ENCODE results near the gene CDK8. TPM values are rescaled to one million over a fixed set of nuclear protein-coding genes. Genes with fewer than 3 reads are reported as not detected.
"Not testable (repeated sequence)": the region's sequence is repeated elsewhere in the genome, so short reads cannot be mapped to it uniquely, and the experiment has no call there.

Gene CDK8
- total RNA-seq, 1 donor = 7.7 TPM

GRCh38 chr13:26230703-26231102, 23.2 kb upstream of the CDK8 start:
- Histone ChIP-seq H3K4me1 (ENCODE audit: insufficient read depth, low read length) (no peaks in the 10 kb centered on the region), H3K27me3 (ENCODE audit: insufficient read depth, low read length) (no peaks in the 10 kb centered on the region), H3K4me3 (ENCODE audit: low read length) (no peak overlapping the region), H3K9me3 (ENCODE audit: low read depth, low read length) (no peaks in the 10 kb centered on the region)

- Histone ChIP-seq H3K4me3 (ENCODE audit: low read length) (no peak overlapping the region), H3K27me3 (ENCODE audit: insufficient read depth, low read length) (peaks cover 5% of the 10 kb centered on the region), H3K4me1 (ENCODE audit: insufficient read depth, low read length) (no peaks in the 10 kb centered on the region), H3K9me3 (ENCODE audit: low read depth, low read length) (no peaks in the 10 kb centered on the region)
Measured at GRCh38 chr13:26236296-26236695, 17.6 kb upstream of the CDK8 start.

- peaks cover 10% of the 10 kb centered on the region for H3K27me3 ChIP-seq (ENCODE audit: insufficient read depth, low read length)
- H3K9me3 ChIP-seq (ENCODE audit: low read depth, low read length) = peaks cover 5% of the 10 kb centered on the region
- no peak overlapping the region for H3K4me3 ChIP-seq (ENCODE audit: low read length)
- no peaks in the 10 kb centered on the region for H3K4me1 ChIP-seq (ENCODE audit: insufficient read depth, low read length)
Measured at GRCh38 chr13:26246154-26246553, 7.8 kb upstream of the CDK8 start.

GRCh38 chr13:26247011-26247410, 6.9 kb upstream of the CDK8 start:
- H3K9me3 ChIP-seq (ENCODE audit: low read depth, low read length) = peaks cover 5% of the 10 kb centered on the region

GRCh38 chr13:26247608-26248007, 6.3 kb upstream of the CDK8 start:
- no peak overlapping the region for H3K4me3 ChIP-seq (ENCODE audit: low read length)
- H3K4me1 ChIP-seq (ENCODE audit: insufficient read depth, low read length) = no peaks in the 10 kb centered on the region

More at GRCh38 chr13:26247011-26247410, 6.9 kb upstream of the CDK8 start:
- Histone ChIP-seq H3K27me3 (ENCODE audit: insufficient read depth, low read length) (peaks cover 10% of the 10 kb centered on the region), H3K4me3 (ENCODE audit: low read length) (no peak overlapping the region), H3K4me1 (ENCODE audit: insufficient read depth, low read length) (no peaks in the 10 kb centered on the region)

GRCh38 chr13:26249551-26249950, 4.4 kb upstream of the CDK8 start:
- H3K4me1 ChIP-seq (ENCODE audit: insufficient read depth, low read length) = peaks cover 3% of the 10 kb centered on the region
- H3K9me3 ChIP-seq (ENCODE audit: low read depth, low read length) = no peaks in the 10 kb centered on the region
- H3K27me3 ChIP-seq (ENCODE audit: insufficient read depth, low read length) = peaks cover 8% of the 10 kb centered on the region
- H3K4me3 ChIP-seq (ENCODE audit: low read length) = no peak overlapping the region

More at GRCh38 chr13:26247608-26248007, 6.3 kb upstream of the CDK8 start:
- peaks cover 10% of the 10 kb centered on the region for H3K27me3 ChIP-seq (ENCODE audit: insufficient read depth, low read length)
- peaks cover 2% of the 10 kb centered on the region for H3K9me3 ChIP-seq (ENCODE audit: low read depth, low read length)

- not testable (repeated sequence) for H3K9me3 ChIP-seq (ENCODE audit: low read depth, low read length); H3K4me3 ChIP-seq (ENCODE audit: low read length)
- H3K4me1 ChIP-seq (ENCODE audit: insufficient read depth, low read length) = peaks cover 15% of the 10 kb centered on the region
Measured at GRCh38 chr13:26252006-26252405, 1.9 kb upstream of the CDK8 start.

GRCh38 chr13:26253262-26253786, 605 bp upstream of the CDK8 start:
- H3K9me3 ChIP-seq (ENCODE audit: low read depth, low read length) = no peaks in the 10 kb centered on the region
- H3K27me3 ChIP-seq (ENCODE audit: insufficient read depth, low read length) = peaks cover 8% of the 10 kb centered on the region
- peak overlapping the region; percentile 71 for H3K4me3 ChIP-seq (ENCODE audit: low read length)
- H3K4me1 ChIP-seq (ENCODE audit: insufficient read depth, low read length) = peaks cover 15% of the 10 kb centered on the region

More at GRCh38 chr13:26252006-26252405, 1.9 kb upstream of the CDK8 start:
- not testable (repeated sequence) for H3K27me3 ChIP-seq (ENCODE audit: insufficient read depth, low read length)

GRCh38 chr13:26254583-26255111, 718 bp downstream of the CDK8 start:
- Histone ChIP-seq H3K27me3 (ENCODE audit: insufficient read depth, low read length) (peaks cover 5% of the 10 kb centered on the region), H3K9me3 (ENCODE audit: low read depth, low read length) (no peaks in the 10 kb centered on the region), H3K4me1 (ENCODE audit: insufficient read depth, low read length) (peaks cover 15% of the 10 kb centered on the region), H3K4me3 (ENCODE audit: low read length) (peak overlapping the region; percentile 71)

- H3K4me1 ChIP-seq (ENCODE audit: insufficient read depth, low read length) = peaks cover 15% of the 10 kb centered on the region
- peak overlapping the region; percentile 71 for H3K4me3 ChIP-seq (ENCODE audit: low read length)
- H3K27me3 ChIP-seq (ENCODE audit: insufficient read depth, low read length) = peaks cover 3% of the 10 kb centered on the region
- no peaks in the 10 kb centered on the region for H3K9me3 ChIP-seq (ENCODE audit: low read depth, low read length)
Measured at GRCh38 chr13:26255115-26255514, 1.2 kb downstream of the CDK8 start.

GRCh38 chr13:26255691-26256277, 1.9 kb downstream of the CDK8 start:
- Histone ChIP-seq H3K9me3 (ENCODE audit: low read depth, low read length) (no peaks in the 10 kb centered on the region), H3K4me1 (ENCODE audit: insufficient read depth, low read length) (peaks cover 15% of the 10 kb centered on the region), H3K27me3 (ENCODE audit: insufficient read depth, low read length) (no peaks in the 10 kb centered on the region), H3K4me3 (ENCODE audit: low read length) (no peak overlapping the region)

GRCh38 chr13:26257049-26257448, 3.1 kb downstream of the CDK8 start:
- no peaks in the 10 kb centered on the region for H3K9me3 ChIP-seq (ENCODE audit: low read depth, low read length)
- no peaks in the 10 kb centered on the region for H3K27me3 ChIP-seq (ENCODE audit: insufficient read depth, low read length)
- peaks cover 15% of the 10 kb centered on the region for H3K4me1 ChIP-seq (ENCODE audit: insufficient read depth, low read length)
- H3K4me3 ChIP-seq (ENCODE audit: low read length) = no peak overlapping the region

- H3K9me3 ChIP-seq (ENCODE audit: low read depth, low read length) = no peaks in the 10 kb centered on the region
- no peaks in the 10 kb centered on the region for H3K27me3 ChIP-seq (ENCODE audit: insufficient read depth, low read length)
- no peak overlapping the region for H3K4me3 ChIP-seq (ENCODE audit: low read length)
- H3K4me1 ChIP-seq (ENCODE audit: insufficient read depth, low read length) = peaks cover 13% of the 10 kb centered on the region
Measured at GRCh38 chr13:26259634-26260033, 5.7 kb downstream of the CDK8 start.

- Histone ChIP-seq H3K27me3 (ENCODE audit: insufficient read depth, low read length) (no peaks in the 10 kb centered on the region), H3K4me3 (ENCODE audit: low read length) (no peak overlapping the region), H3K4me1 (ENCODE audit: insufficient read depth, low read length) (no peaks in the 10 kb centered on the region), H3K9me3 (ENCODE audit: low read depth, low read length) (no peaks in the 10 kb centered on the region)
Measured at GRCh38 chr13:26262156-26262555, 8.2 kb downstream of the CDK8 start.

- Histone ChIP-seq H3K9me3 (ENCODE audit: low read depth, low read length) (no peaks in the 10 kb centered on the region), H3K4me1 (ENCODE audit: insufficient read depth, low read length) (no peaks in the 10 kb centered on the region), H3K4me3 (ENCODE audit: low read length) (no peak overlapping the region), H3K27me3 (ENCODE audit: insufficient read depth, low read length) (no peaks in the 10 kb centered on the region)
Measured at GRCh38 chr13:26266311-26266710, 12.4 kb downstream of the CDK8 start.

- H3K27me3 ChIP-seq (ENCODE audit: insufficient read depth, low read length) = no peaks in the 10 kb centered on the region
- H3K4me3 ChIP-seq (ENCODE audit: low read length) = no peak overlapping the region
- no peaks in the 10 kb centered on the region for H3K9me3 ChIP-seq (ENCODE audit: low read depth, low read length)
- H3K4me1 ChIP-seq (ENCODE audit: insufficient read depth, low read length) = no peaks in the 10 kb centered on the region
Measured at GRCh38 chr13:26270707-26271106, 16.8 kb downstream of the CDK8 start.

Data from mononuclear cell (primary cell).